ENCODE results near the gene ASTN2.

The ASTN2 gene

GRCh38 chr9:117278471-117279035, 136.3 kb downstream of the ASTN2 start:
- no peak for TF ChIP-seq CTCF (IDR thresholded peaks at IDR 0.05; ENCODE audit: insufficient read depth, missing control alignments)

GRCh38 chr9:117278020-117278419, 136.8 kb downstream of the ASTN2 start:
- DNase-seq (ENCODE audit: insufficient read length, low spot score) (no peak), FAIRE-seq (peak; percentile 86)
- TF ChIP-seq CTCF (IDR thresholded peaks at IDR 0.05; ENCODE audit: insufficient read depth, missing control alignments), result no peak

More at GRCh38 chr9:117278471-117279035, 136.3 kb downstream of the ASTN2 start:
- DNase-seq (ENCODE audit: insufficient read length, low spot score) (no peak), FAIRE-seq (no peak)

- FAIRE-seq (no peak), DNase-seq (ENCODE audit: insufficient read length, low spot score) (no peak)
- no peak for TF ChIP-seq CTCF (IDR thresholded peaks at IDR 0.05; ENCODE audit: insufficient read depth, missing control alignments)
Observed at GRCh38 chr9:117276444-117276843, 138.4 kb downstream of the ASTN2 start.

- DNase-seq (ENCODE audit: insufficient read length, low spot score), result no peak
- no peak for FAIRE-seq
Observed at GRCh38 chr9:117273612-117274011, 141.2 kb downstream of the ASTN2 start.

GRCh38 chr9:117268847-117269446, 145.9 kb downstream of the ASTN2 start:
- FAIRE-seq (no peak), DNase-seq (ENCODE audit: insufficient read length, low spot score) (no peak)

More at GRCh38 chr9:117273612-117274011, 141.2 kb downstream of the ASTN2 start:
- no peak for TF ChIP-seq CTCF (IDR thresholded peaks at IDR 0.05; ENCODE audit: insufficient read depth, missing control alignments)

GRCh38 chr9:117266855-117267497, 147.9 kb downstream of the ASTN2 start:
- no peak for FAIRE-seq
- no peak for DNase-seq (ENCODE audit: insufficient read length, low spot score)
- no peak for TF ChIP-seq CTCF (IDR thresholded peaks at IDR 0.05; ENCODE audit: insufficient read depth, missing control alignments)

More at GRCh38 chr9:117268847-117269446, 145.9 kb downstream of the ASTN2 start:
- TF ChIP-seq CTCF (IDR thresholded peaks at IDR 0.05; ENCODE audit: insufficient read depth, missing control alignments), result no peak

GRCh38 chr9:117265253-117265652, 149.6 kb downstream of the ASTN2 start:
- DNase-seq (ENCODE audit: insufficient read length, low spot score) (no peak), FAIRE-seq (no peak)

More at GRCh38 chr9:117265253-117265652, 149.6 kb downstream of the ASTN2 start:
- no peak for TF ChIP-seq CTCF (IDR thresholded peaks at IDR 0.05; ENCODE audit: insufficient read depth, missing control alignments)
